HG02970 (cell line): ENCODE measurements around the gene CCDC87.
"Not testable (repeated sequence)": the region's sequence is repeated elsewhere in the genome, so short reads cannot be mapped to it uniquely, and the experiment has no call there.

Experiments
- ATAC-seq: cut with Tn5 transposase; IDR thresholded peaks from one replicate; pipeline ENCODE4 v1.9.1; 2021; ENCODE audit warnings: mild to moderate bottlenecking, moderate library complexity, moderate number of reproducible peaks; ENCODE audit not compliant: unreplicated experiment, low FRiP score

CCDC87 gene

GRCh38 chr11:66582565-66583147, 10.2 kb downstream of the CCDC87 start:
- ATAC-seq: not testable (repeated sequence)

GRCh38 chr11:66581261-66581660, 11.6 kb downstream of the CCDC87 start:
- no peak for ATAC-seq

GRCh38 chr11:66580803-66581202, 12.1 kb downstream of the CCDC87 start:
- ATAC-seq: no peak

- no peak for ATAC-seq
Observed at GRCh38 chr11:66579017-66579606, 13.8 kb downstream of the CCDC87 start.

- ATAC-seq: no peak
Observed at GRCh38 chr11:66570850-66571180, 22.0 kb downstream of the CCDC87 start.

- ATAC-seq: no peak
Observed at GRCh38 chr11:66570079-66570849, 22.6 kb downstream of the CCDC87 start.

GRCh38 chr11:66569076-66569475, 23.8 kb downstream of the CCDC87 start:
- no peak for ATAC-seq

GRCh38 chr11:66568124-66568916, 24.5 kb downstream of the CCDC87 start, which contains the start of gene CTSF:
Gene CTSF (minus strand): TSS chr11:66568606. CDS start chr11:66568486, 120 bp downstream.
- no peak for ATAC-seq

- ATAC-seq: no peak
Observed at GRCh38 chr11:66567787-66568123, 25.1 kb downstream of the CCDC87 start.

- no peak for ATAC-seq
Observed at GRCh38 chr11:66566221-66566620, 26.6 kb downstream of the CCDC87 start.

GRCh38 chr11:66564984-66565383, 27.9 kb downstream of the CCDC87 start:
- no peak for ATAC-seq

GRCh38 chr11:66564538-66564937, 28.3 kb downstream of the CCDC87 start:
- no peak for ATAC-seq

GRCh38 chr11:66563832-66564231, 29.0 kb downstream of the CCDC87 start:
- ATAC-seq: no peak

- ATAC-seq: no peak
Observed at GRCh38 chr11:66562907-66563583, 29.8 kb downstream of the CCDC87 start.

- no peak for ATAC-seq
Observed at GRCh38 chr11:66562275-66562674, 30.6 kb downstream of the CCDC87 start.

GRCh38 chr11:66561975-66562248, 31.0 kb downstream of the CCDC87 start:
- ATAC-seq: no peak

GRCh38 chr11:66561178-66561974, 31.5 kb downstream of the CCDC87 start:
- no peak for ATAC-seq

GRCh38 chr11:66559866-66560676, 32.8 kb downstream of the CCDC87 start:
- ATAC-seq: no peak

GRCh38 chr11:66559142-66559865, 33.6 kb downstream of the CCDC87 start:
- no peak for ATAC-seq
